Right forelimb (tissue), 1 donor: ENCODE results near the gene DAO.

Experiments used
- DNase-seq: peaks from one replicate; pipeline ENCODE4 v3.0.0-alpha.2; 2018

Gene DAO

DNA sequence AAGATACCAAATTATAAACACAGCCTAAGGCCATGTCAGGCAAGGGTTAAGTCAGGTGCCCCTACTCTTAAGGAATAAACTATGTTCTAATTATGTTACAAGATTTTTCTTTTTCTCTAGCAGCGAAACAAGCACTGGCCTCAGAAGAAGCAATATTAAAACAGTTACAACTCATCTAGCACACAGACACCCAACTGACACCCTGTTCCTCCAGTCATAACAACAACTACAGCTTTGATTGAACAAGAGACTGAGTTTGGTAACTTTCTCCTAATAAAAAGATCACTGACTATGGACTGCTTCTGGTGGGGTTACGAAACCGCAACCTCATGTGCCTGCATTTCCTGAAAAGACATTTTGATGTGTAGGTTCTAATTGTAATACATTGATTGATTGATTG is 3.3 kb upstream of the DAO start:
- no peak for DNase-seq

DNA sequence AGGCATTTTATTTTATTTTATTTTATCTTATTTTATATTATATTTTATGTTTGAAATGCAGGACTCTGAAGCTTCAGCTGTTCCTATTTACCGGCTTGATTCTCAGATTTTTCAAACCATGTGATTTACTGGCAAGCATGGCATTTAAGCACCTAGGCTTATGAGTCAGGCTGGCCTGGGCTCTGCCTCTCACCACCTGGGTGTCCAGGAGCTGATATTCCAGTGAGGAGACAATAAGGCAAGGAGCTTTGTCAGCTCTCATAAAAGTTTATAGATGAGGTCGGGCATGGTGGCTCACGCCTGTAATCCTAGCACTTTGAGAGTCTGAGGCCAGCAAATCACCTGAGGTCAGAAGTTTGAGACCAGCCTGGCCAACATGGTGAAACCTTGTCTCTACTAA is 2.1 kb downstream of the DAO start:
- no peak for DNase-seq

DNA sequence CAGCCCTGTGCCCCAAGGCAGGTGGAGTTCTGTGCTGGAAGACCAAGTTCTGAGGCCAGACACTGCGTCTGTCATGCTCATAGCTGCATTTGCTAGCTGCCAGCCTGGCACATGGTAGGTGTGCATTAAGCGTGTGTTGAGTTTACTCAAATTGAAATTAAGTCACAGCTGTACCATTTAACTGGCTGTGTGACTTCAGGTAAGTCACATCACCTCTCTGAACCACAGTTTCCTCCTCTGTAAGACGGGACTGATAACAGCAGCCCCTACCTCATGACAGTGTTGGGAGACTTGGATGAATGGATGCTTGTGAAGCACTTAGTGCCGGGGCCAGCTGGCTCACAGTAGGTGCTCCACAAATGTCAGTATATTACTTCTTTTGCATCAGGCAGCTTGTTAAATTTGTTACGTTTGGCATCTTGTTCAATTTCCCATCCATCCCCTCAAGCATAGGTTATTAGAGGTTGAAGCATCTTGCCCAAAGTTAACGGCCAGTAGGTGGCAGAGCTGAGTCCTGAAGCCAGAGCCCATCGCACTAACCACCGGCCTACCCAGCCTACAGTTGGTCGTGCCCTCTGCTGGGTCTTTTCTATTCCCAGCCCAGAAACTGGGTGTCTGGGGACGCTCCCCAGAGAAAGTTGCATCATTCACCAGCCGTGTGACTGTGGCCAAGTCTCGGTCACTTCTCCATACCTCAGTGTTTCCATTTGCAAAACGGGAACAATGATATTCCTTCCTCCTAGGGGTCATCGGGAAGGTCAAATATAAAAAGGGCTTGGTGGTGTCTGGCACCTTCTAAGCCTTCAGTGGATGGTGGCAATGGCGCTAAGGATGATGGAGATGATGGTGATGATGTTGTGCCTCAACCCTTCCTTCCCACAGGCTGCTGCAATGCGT is 4.5 kb downstream of the DAO start:
- DNase-seq = no peak

DNA sequence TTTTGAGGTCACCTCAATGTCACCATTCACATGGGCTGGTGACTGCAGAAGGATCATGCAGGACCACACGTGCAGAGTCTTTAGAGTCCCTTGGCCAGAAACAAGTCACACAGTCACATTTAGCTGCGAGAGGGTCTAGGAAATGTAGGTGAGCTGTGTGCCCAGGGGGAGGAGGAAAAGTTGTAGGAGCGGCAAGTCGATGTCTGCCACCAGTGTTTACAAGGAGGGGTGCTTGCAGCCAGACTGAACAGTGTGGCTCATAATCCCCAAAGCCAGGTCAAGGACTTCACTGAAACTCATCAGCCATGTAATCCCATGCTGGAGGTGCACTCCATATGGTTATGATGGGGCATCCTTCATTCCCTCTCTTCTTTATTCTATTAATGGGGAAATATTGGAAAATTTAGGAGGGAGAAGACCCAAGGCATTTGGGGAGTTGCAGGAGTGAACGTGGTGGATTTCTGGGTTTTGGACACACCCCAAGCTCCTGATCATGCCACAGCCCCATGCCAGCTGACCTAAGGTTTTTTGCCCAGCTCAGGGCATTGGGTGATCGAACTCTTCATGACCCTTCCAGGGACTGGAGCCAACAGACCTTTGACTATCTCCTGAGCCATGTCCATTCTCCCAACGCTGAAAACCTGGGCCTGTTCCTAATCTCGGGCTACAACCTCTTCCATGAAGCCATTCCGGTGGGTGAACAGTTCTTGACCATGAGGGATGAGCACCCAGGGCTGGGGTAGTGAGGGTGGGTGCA is 7.2 kb downstream of the DAO start:
- DNase-seq = no peak

DNA sequence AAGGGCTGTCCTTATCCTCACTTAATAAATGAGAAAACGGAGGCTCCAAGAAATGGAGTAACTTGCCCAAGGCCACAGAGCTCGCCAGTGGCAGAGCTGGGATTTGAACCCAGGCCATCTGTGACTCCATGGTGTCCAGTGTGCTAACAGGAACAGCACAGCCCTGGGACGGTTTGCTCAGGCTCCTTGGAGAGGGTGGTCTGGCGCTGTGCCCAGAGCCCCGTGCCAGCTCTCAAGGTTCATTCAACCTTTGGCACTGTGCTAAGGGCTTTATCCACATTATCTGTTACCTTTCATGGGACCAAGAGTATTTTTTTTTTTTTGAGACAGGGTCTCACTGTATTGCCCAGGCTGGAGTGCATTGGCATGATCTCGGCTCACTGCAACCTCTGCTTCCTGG is 8.1 kb downstream of the DAO start:
- DNase-seq = no peak

DNA sequence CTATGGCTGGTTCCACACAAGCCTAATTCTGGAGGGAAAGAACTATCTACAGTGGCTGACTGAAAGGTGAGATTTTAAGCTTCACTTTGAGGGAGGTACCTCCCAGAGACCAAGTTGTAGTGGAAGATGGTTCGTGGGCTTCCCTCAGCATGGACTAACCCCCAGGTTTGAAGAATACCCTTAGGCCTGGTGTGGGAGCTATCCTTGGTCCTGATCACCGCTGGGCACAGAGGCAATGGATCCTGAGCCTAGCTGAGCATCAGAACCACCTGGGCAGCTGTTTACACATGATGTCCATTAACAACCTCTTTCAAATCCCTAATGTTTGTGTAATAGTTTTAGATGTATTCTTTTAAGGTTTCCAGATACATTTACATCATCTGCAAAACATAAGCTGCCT is 10.3 kb downstream of the DAO start:
- no peak for DNase-seq

DNA sequence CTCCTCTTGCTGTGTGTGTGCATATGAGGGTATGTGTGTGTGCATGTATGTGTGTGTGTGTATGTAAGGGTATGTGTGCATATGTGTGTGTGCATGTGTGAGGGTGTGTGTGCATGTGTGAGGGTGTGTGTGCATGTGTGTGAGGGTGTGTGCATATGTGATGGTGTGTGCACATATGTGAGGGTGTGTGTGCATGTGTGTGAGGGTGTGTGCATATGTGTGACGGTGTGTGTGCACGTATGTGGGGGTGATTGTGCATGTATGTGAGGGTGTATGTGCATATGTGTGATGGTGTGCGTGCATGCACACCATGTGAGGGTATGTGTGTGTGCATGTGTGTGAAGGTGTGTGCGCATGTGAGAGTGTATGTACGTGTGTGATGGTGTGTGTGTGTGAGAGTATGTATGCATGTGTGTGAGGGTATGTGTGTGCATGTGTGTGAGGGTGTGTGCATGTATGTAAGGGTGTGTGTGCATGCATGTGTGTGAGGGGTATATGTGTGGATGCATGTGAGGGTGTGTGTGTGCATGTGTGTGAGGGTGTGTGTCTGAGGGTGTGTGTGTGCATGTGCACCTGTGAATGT is 15.4 kb downstream of the DAO start:
- DNase-seq = no peak

DNA sequence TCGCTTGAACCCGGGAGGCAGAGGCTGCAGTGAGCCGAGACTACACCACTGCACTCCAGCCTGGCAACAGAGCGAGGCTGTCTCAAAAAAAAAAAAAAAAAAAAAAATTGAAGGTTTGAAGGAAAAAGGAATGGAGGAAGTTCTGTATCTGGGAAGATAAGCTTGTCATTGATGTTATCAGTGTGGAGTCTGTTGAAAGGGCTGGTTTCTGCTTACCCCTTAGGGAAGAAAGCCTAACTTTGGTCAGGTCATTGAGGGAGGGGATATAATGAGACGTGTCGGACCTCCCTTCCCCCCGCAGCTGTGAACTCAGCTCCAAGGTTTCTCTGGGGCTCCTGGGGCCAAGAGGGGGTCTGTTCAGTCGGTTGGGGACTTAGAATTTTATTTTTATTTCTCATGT is 16.4 kb downstream of the DAO start:
- DNase-seq = no peak

DNA sequence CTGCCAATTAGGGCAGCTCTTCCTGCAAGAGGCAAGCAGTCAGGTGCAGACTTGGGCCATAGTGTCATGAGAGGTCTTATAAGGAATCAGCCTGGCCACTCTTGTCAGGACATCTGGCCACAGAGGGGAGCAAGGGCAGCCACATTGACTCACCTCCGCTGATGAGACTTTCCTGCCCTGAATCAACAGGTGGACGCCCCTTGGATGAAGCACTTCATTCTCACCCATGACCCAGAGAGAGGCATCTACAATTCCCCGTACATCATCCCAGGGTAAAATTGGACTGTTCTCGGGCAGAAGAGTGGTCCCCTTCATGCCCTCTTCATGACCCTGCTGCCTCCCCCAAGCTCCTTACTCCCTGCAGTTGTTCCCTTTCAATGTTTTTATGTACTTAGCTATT is 16.9 kb downstream of the DAO start:
- DNase-seq = no peak

DNA sequence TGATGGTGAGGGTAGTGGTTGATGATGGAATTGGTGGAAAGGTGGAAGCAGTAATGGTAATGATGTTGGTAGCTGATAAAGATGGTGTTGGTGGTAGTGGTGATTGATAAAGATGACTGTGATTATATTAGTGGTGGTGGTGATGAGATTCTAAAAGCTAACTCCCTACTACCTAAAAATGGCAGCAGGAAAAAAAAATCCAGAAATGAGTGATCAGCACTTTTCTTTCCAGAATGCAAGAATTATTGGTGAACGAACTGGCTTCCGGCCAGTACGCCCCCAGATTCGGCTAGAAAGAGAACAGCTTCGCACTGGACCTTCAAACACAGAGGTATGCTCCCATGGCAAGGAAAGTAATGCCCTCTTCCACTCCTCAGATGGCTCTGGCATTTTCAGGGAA is 19.3 kb downstream of the DAO start:
- DNase-seq = no peak

DNA sequence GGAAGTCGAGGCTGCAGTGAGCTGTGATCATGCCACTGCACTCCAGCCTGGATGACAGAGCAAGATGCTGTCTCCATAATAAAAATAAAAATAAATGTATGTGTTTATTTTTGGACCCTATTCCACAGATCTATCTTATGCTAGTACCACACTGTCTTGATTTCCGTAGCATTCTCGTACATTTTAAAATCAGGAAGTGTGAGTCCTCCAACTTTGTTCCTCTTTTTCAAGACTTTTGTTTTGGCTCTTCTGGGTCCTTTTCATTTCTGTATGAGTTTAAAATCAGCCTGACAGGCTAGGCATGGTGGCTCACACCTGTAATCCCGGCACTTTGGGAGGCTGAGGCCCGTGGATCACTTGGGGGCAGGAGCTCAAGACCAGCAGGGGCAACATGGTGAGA is 25.8 kb downstream of the DAO start:
- no peak for DNase-seq

DNA sequence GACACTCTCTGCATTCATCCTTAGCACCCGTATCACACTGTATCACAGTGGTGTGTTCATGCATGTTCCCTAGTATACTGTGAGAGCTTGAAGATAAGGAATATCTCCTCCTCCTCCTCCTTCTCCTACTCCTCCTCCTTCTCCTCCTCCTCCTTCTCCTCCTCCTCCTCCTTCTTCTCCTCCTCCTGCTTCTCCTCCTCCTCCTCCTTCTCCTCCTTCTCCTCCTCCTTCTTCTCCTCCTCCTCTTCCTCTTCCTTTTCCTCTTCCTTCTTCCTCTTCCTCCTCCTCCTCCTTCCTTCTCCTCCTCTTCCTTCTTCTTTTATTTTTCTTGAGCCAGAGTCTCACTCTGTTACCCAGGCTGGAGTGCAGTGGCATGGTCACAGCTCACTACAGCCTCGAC is 27.1 kb downstream of the DAO start:
- DNase-seq = no peak

DNA sequence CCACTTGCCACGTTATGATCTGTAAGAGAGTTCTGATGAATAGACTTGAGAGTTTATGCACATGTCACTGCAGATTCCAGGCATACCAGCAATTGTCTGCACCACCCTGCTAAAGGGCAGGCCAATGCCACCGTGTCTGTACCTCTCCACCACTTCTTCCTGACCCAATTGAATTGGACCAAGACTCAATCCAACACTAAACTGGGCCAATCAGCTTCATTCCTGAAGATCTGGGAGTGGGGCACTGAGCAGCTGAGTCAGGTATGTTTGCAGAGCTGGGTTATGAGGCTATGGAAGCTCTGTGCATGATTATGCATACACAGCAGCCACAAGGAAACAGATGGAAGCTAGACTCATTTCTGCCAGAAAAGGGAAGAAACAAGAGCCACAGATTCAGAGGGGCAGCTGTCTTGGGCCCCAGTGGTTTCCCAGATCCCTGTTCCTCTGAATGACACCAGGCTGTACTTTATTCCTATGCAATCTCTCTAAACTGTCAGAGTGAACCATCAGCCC is 28.0 kb downstream of the DAO start:
- DNase-seq = no peak

DNA sequence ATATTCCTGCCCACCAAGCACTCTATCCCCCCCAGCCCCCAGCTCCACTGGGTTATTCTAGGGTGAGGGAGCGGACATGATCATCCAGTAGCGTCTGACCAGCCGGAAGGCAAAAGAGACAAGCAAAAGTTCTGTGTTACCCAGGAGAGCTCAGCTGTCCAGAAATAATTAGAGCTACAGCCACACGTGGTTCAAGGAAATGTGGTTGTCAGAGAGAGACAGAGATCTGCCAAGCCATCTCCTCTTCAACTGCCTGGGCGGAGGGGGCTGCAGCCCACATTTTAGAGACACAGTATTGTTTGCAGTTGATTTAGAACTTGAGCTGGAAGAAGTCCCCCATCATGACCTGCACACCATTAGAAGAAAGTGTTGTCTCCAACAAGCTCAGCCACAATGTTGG is 30.4 kb downstream of the DAO start:
- no peak for DNase-seq

DNA sequence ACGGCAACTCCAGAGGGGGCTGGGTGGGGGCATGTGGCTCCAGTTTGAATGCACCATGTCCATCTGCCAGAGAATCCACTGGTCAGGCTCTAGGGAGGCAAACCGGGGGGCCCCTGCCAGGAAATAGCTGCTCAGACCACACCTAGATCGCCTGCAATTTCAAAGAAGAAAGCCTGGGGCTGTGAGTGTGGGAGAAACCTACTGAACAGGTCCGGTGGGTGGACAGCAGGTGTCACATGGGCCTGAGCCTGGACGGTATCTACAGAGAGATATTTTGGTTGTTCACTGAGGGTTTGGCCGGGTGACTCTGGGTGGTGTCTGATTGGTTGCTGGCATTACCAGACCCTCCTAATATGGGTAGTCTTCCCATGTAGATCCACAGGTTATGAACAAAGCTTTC is 32.0 kb downstream of the DAO start:
- DNase-seq = no peak

DNA sequence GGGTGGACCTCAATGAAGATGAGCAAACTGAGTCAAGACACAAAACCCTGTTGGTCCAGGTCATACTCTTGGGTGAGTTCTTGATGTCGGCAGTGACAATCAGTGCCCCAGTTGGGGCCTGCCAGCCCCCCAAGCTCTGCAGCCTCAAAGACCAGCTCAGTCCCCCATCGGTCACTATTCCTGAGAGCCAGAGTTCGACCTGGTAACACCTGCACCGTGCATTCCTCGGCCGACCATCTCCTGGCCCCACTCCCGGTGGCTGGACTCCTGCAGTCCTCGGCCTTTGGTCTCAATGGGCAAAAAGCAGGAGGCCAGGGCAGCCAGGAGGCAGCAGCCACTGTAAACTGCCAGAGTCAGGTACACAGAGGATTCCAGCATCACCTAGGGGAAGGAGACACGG is 32.5 kb downstream of the DAO start:
- no peak for DNase-seq

DNA sequence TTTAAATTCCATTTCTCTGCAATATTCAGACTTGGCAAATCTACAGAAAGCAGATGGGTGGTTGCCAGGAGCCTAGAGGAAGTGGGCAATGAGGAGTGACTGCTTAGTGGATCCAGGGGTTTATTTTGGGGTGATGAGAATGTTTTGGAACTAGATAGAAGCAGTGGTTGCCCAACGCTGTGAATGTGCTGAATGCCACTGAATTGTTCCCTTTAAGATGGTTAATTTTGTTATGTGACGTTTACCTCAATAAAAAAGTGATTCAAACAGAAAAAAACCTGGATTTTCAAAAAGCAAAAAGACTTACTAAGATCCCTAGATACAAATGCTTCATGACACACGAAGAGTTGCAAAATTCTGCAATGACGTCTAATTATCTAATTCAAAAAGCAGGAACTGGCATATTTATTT is 34.2 kb downstream of the DAO start:
- no peak for DNase-seq

DNA sequence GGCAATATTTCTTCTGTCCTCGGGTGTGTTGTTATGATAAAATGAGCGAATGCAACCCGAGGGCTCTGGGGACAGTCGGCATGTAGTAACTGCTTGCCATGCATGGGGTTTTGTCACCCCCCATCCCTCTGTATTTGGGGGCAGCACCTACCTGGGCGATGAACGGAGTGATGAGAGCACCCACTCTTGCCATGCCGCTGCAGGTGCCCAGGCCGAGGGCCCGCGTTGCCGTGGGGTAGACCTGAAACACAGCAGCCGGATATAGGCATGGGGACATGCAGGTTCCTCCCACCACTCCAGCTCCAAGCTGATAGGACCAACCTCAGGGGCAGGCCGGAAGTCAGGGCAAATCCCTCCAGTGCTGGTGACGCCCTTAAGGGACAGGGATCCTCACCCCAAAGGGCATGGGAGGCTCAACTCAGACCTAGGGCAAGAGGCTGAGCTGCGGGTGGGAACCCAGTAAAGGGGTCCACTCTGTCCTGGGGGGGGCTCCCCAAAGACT is 35.8 kb downstream of the DAO start:
- DNase-seq = no peak

DNA sequence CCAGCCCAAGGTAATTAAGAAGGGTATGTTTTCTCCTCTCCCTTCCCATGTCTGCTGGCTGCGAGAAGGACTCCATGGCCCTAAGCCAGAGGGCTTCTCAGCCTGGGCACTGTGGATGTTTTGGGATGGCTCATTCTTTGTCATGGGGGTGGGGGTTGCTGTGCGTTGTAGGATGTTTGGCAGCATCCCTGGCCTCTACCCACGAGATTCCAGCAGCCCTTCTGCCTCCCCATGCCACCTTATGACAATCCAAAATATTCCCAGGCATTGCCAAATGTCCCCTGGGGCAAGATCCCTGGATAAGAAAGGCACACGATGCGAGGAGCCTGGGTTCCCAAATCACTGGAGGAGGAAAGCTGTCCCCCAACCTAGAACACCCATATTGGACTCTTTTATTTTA is 36.4 kb downstream of the DAO start:
- no peak for DNase-seq

DNA sequence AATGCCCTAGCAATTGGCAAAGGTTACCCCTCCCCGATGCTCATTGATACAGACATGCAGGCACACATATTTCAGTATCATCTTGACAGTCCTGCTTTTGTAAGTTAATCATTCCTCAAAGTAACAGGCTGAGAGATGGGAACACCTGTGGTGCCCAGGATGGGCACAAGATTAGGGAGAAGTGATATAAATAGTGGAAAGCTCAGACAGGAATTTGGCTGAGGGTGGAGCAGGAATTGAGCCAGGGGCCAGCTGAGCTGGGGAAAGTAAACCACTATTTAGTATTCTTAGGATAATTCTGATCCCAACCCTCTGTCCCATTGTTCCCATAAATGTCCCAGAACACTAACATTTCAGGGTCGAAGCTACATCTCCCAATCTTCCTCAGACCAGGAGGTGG is 38.3 kb downstream of the DAO start:
- no peak for DNase-seq

DNA sequence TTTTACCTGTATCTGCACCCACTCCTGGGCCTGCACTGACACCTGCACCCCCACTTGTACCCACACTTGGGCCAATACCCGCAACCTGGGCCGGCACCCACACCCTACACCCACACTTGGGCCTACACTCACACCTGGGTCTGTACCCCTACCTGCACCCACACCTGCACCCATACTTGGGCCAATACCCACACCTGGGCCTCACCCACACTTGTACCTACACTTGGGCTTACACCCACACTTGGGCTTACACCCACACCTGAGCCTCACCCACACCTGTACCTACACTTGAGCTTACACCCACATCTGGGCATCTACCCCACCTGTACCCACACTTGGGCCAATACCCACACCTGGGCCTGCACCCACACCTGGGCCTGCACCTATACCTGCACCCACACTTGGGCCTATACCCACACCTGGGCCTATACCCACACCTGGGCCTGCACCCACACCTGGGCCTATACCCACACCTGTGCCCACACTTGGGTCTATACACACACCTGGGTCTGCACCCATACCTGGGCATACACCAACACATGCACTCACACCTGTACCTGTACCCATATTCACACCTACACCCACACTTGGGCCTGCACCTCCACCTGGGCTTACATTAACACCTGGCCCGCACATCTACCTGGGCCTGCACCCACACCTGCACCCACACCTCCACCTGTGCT is 39.2 kb downstream of the DAO start:
- DNase-seq = no peak

DNA sequence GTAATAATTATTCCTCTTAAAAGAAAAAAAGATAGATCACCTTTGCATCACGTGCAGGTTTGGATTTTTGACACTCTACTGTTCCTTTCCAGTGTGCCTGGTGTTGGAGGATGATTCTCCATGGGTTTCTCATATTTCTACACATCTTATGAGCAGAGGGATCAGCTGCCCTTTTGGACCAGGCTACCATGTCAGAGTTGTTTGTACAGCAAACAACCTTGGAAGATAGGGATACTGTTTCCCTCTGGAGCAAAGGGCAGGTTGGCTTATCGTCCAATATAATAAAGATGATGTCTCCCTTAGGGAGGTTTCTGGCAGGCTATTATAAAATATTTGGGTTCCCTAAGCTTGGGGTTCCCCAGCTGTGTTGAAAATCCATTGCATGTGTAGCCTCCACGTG is 42.1 kb downstream of the DAO start:
- no peak for DNase-seq

DNA sequence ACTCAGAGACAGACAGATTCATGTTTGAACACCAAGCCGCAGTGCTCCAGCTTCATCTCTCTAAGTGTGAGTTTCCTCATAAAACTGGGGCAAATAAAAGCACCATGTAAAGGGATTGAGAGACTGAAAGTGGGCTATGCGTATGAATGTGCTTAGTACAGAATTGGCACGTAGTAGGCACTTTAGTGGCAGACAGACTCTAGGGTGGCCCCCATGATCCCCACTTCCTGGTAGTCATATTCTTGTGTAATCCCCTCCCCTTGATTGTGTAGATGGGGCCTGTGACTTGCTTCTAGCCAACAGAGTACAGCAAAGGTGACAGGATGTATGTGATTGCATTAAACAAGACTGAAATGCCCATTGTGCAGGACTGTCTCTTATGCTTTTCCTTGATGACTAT is 43.0 kb downstream of the DAO start:
- DNase-seq = no peak
